Measurements from ENCODE around the gene DOCK7. TPM values are rescaled to one million over a fixed set of nuclear protein-coding genes. Genes with fewer than 3 reads are reported as not detected.
A peak's percentile ranks its signal among the peaks of the same experiment; 100 is the strongest.
"Not testable (repeated sequence)": the region's sequence is repeated elsewhere in the genome, so short reads cannot be mapped to it uniquely, and the experiment has no call there.

DOCK7 gene
- total and polyA plus RNA-seq, 5 experiments from 2014 or later = 1.2 to 11.8 (median 3.1) TPM

GRCh38 chr1:62625415-62625814, 62.8 kb downstream of the DOCK7 start:
- no peak for ATAC-seq
- no peaks in the 10 kb centered on the region for H3K27me3 Mint-ChIP-seq
- no peak overlapping the region for H3K27ac Mint-ChIP-seq

GRCh38 chr1:62621907-62622306, 66.3 kb downstream of the DOCK7 start:
- Mint-ChIP-seq H3K9me3 (no peaks in the 10 kb centered on the region), H3K4me1 (peaks cover 0 to 2% (median 0%) of the 10 kb centered on the region in 4 donors), H3K27ac (no peak overlapping the region), H3K36me3 (peaks cover 0 to 39% (median 25%) of the 10 kb centered on the region in 3 donors), H3K27me3 (no peaks in the 10 kb centered on the region), H3K4me3 (no peak overlapping the region)
- DNase-seq = no peak
- POLR2A ChIA-PET = no interaction called here
- no peak for ATAC-seq

More at GRCh38 chr1:62625415-62625814, 62.8 kb downstream of the DOCK7 start:
- Mint-ChIP-seq H3K36me3 (peaks cover 0 to 28% (median 18%) of the 10 kb centered on the region in 3 donors), H3K9me3 (no peaks in the 10 kb centered on the region), H3K4me1 (peaks cover 0 to 2% (median 0%) of the 10 kb centered on the region in 4 donors), H3K4me3 (no peak overlapping the region)
- POLR2A ChIA-PET = no interaction called here
- no peak for DNase-seq

GRCh38 chr1:62613890-62614289, 74.3 kb downstream of the DOCK7 start:
- ATAC-seq (no peak), DNase-seq (no peak)
- H3K4me1 Mint-ChIP-seq = peaks cover 0 to 6% (median 0%) of the 10 kb centered on the region in 4 donors
- H3K27me3 Mint-ChIP-seq = no peaks in the 10 kb centered on the region
- POLR2A ChIA-PET = no interaction called here
- no peak overlapping the region for H3K27ac Mint-ChIP-seq
- peaks cover 0 to 2% (median 0%) of the 10 kb centered on the region in 9 donors for H3K9me3 Mint-ChIP-seq
- peaks cover 0 to 31% (median 27%) of the 10 kb centered on the region in 3 donors for H3K36me3 Mint-ChIP-seq
- no peak overlapping the region for H3K4me3 Mint-ChIP-seq

GRCh38 chr1:62613325-62613727, 74.9 kb downstream of the DOCK7 start:
- peaks cover 0 to 6% (median 0%) of the 10 kb centered on the region in 4 donors for H3K4me1 Mint-ChIP-seq
- POLR2A ChIA-PET = no interaction called here
- no peak for ATAC-seq
- peaks cover 0 to 2% (median 0%) of the 10 kb centered on the region in 9 donors for H3K9me3 Mint-ChIP-seq
- H3K36me3 Mint-ChIP-seq = peaks cover 0 to 31% (median 26%) of the 10 kb centered on the region in 3 donors
- no peaks in the 10 kb centered on the region for H3K27me3 Mint-ChIP-seq
- DNase-seq = no peak
- no peak overlapping the region for H3K27ac Mint-ChIP-seq
- H3K4me3 Mint-ChIP-seq = peak overlapping the region in 2 of 10 donors; percentile 3 to 9

- Mint-ChIP-seq H3K4me1 (peaks cover 0 to 6% (median 0%) of the 10 kb centered on the region in 4 donors), H3K4me3 (no peak overlapping the region), H3K27ac (no peak overlapping the region), H3K9me3 (peaks cover 0 to 2% (median 0%) of the 10 kb centered on the region in 9 donors), H3K36me3 (peaks cover 0 to 29% (median 21%) of the 10 kb centered on the region in 3 donors), H3K27me3 (no peaks in the 10 kb centered on the region)
- DNase-seq = no peak
- ATAC-seq = no peak
- POLR2A ChIA-PET = no interaction called here
Measured at GRCh38 chr1:62612770-62613169, 75.4 kb downstream of the DOCK7 start.

GRCh38 chr1:62610588-62610987, 77.6 kb downstream of the DOCK7 start:
- H3K27ac Mint-ChIP-seq, DNase-seq, H3K4me3 Mint-ChIP-seq, H3K4me1 Mint-ChIP-seq, H3K9me3 Mint-ChIP-seq, ATAC-seq, POLR2A ChIA-PET, H3K27me3 Mint-ChIP-seq: not testable (repeated sequence)
- peaks cover 0 to 18% (median 15%) of the 10 kb centered on the region in 3 donors for H3K36me3 Mint-ChIP-seq

- POLR2A ChIA-PET = no interaction called here
- no peaks in the 10 kb centered on the region for H3K27me3 Mint-ChIP-seq
- peaks cover 0 to 18% (median 15%) of the 10 kb centered on the region in 3 donors for H3K36me3 Mint-ChIP-seq
- DNase-seq = no peak
- no peak overlapping the region for H3K4me3 Mint-ChIP-seq
- H3K27ac Mint-ChIP-seq = peak overlapping the region in 1 of 10 donors; percentile 36
- peaks cover 0 to 6% (median 0%) of the 10 kb centered on the region in 4 donors for H3K4me1 Mint-ChIP-seq
- no peak for ATAC-seq
- H3K9me3 Mint-ChIP-seq = peaks cover 0 to 2% (median 0%) of the 10 kb centered on the region in 9 donors
Measured at GRCh38 chr1:62608905-62609304, 79.3 kb downstream of the DOCK7 start.

GRCh38 chr1:62601457-62601856, 86.7 kb downstream of the DOCK7 start:
- no peaks in the 10 kb centered on the region for H3K9me3 Mint-ChIP-seq
- ATAC-seq = no peak

GRCh38 chr1:62599044-62599443, 89.1 kb downstream of the DOCK7 start:
- H3K4me1 Mint-ChIP-seq = no peaks in the 10 kb centered on the region
- H3K36me3 Mint-ChIP-seq = no peaks in the 10 kb centered on the region
- POLR2A ChIA-PET = no interaction called here
- DNase-seq (no peak), ATAC-seq (no peak)
- no peak overlapping the region for H3K4me3 Mint-ChIP-seq
- H3K27me3 Mint-ChIP-seq = no peaks in the 10 kb centered on the region
- no peak overlapping the region for H3K27ac Mint-ChIP-seq
- H3K9me3 Mint-ChIP-seq = no peaks in the 10 kb centered on the region

More at GRCh38 chr1:62601457-62601856, 86.7 kb downstream of the DOCK7 start:
- Mint-ChIP-seq H3K27me3 (no peaks in the 10 kb centered on the region), H3K36me3 (peaks cover 0 to under 1% (median 0%) of the 10 kb centered on the region in 3 donors), H3K27ac (no peak overlapping the region), H3K4me3 (no peak overlapping the region), H3K4me1 (no peaks in the 10 kb centered on the region)
- DNase-seq = no peak
- POLR2A ChIA-PET = no interaction called here

- H3K4me3 Mint-ChIP-seq = no peak within 1 kb of the TSS
- no peaks in the 10 kb centered on the region for H3K9me3 Mint-ChIP-seq
- H3K27ac Mint-ChIP-seq = no peak within 1 kb of the TSS
- DNase-seq (no peak), ATAC-seq (no peak)
- H3K27me3 Mint-ChIP-seq = no peaks in the 10 kb centered on the region
- no peaks in the 10 kb centered on the region for H3K4me1 Mint-ChIP-seq
- peaks cover 0 to 3% (median 0%) of the 10 kb centered on the region in 3 donors for H3K36me3 Mint-ChIP-seq
- POLR2A ChIA-PET = no interaction called here
Measured at GRCh38 chr1:62597281-62597680, 90.9 kb downstream of the DOCK7 start, which contains the start of gene ANGPTL3. TSS of gene ANGPTL3 (plus strand) at chr1:62597520. CDS start at chr1:62597567, 47 bp downstream.

GRCh38 chr1:62595647-62596046, 92.5 kb downstream of the DOCK7 start:
- Mint-ChIP-seq H3K36me3 (peaks cover 0 to 6% (median 0%) of the 10 kb centered on the region in 3 donors), H3K27me3 (no peaks in the 10 kb centered on the region), H3K27ac (no peak overlapping the region), H3K4me3 (no peak overlapping the region), H3K4me1 (no peaks in the 10 kb centered on the region), H3K9me3 (peaks cover 0 to 14% (median 0%) of the 10 kb centered on the region in 9 donors)
- POLR2A ChIA-PET = no interaction called here
- ATAC-seq (no peak), DNase-seq (no peak)

GRCh38 chr1:62593825-62594394, 94.3 kb downstream of the DOCK7 start:
- no peaks in the 10 kb centered on the region for H3K27me3 Mint-ChIP-seq

GRCh38 chr1:62590970-62591368, 97.2 kb downstream of the DOCK7 start:
- Mint-ChIP-seq H3K4me3 (no peak overlapping the region), H3K27me3 (no peaks in the 10 kb centered on the region), H3K36me3 (peaks cover 0 to 21% (median 5%) of the 10 kb centered on the region in 3 donors), H3K9me3 (peaks cover 0 to 15% (median 0%) of the 10 kb centered on the region in 9 donors), H3K27ac (no peak overlapping the region), H3K4me1 (peaks cover 0 to 2% (median 0%) of the 10 kb centered on the region in 4 donors)
- DNase-seq (no peak), ATAC-seq (no peak)
- POLR2A ChIA-PET = no interaction called here

More at GRCh38 chr1:62593825-62594394, 94.3 kb downstream of the DOCK7 start:
- Mint-ChIP-seq H3K27ac (no peak overlapping the region), H3K4me3 (no peak overlapping the region), H3K4me1 (no peaks in the 10 kb centered on the region), H3K9me3 (peaks cover 0 to 15% (median 0%) of the 10 kb centered on the region in 9 donors), H3K36me3 (peaks cover 0 to 12% (median 5%) of the 10 kb centered on the region in 3 donors)
- ATAC-seq (no peak), DNase-seq (no peak)
- POLR2A ChIA-PET = no interaction called here
